ENCODE results near the gene IFITM5.

DNA sequence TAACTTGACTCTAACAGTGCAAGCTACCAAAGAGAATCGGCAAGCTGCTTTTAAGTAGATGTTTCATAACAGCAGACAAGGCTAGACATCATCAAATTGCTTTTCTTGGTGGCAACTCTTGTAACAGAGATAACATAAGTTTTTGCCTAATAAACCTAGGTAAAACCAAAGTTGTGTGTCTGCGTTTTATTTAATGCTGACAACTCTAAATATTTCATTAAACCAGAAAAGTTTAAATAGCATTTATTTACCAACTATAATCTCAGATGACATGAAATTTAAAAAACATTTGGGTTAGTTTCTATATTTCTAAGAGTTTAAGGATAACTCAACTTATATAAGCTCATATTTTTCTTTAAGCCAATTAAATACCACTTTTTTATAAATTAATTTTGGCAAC is 40.6 kb upstream of the IFITM5 start:
- TF ChIP-seq EZH2phosphoT487 (IDR thresholded peaks at IDR 0.05; ENCODE audit: insufficient read depth, low read depth) (no peak), EZH2 (IDR thresholded peaks at IDR 0.05; ENCODE audit: insufficient read depth, poor library complexity, severe bottlenecking) (no peak)

Measured in GM23248 (cell line).